A673 (cell line): ENCODE measurements around the gene THADA.

Experiments
- CTCF ChIP-seq: fragments of 300-800, 200-600 bp; sonication (generic); conservative IDR thresholded peaks from 2 replicates; pipeline ENCODE4 v1.5.1; 2017; ENCODE audit warnings: low read depth, mild to moderate bottlenecking, antibody characterized with exemption, low read length, moderate library complexity, mixed read lengths
- EZH2 ChIP-seq: fragments of 200-600 bp; sonication (generic); IDR thresholded peaks from 2 replicates; pipeline ENCODE4 v1.6.1; 2017; ENCODE audit warnings: borderline replicate concordance, low read depth, mild to moderate bottlenecking, mixed read lengths, antibody characterized with exemption, low read length; ENCODE audit not compliant: poor library complexity, severe bottlenecking

- TF ChIP-seq CTCF: no peak
- no peak for TF ChIP-seq EZH2
These were observed 82.6 kb downstream of the THADA start for GRCh38 chr2:43513216-43513615.
